ENCODE measurements around the gene OR5AC2.

GRCh38 chr3:98041350-98041749 is 45.6 kb upstream of the OR5AC2 start:
- TF ChIP-seq ZNF274 (IDR thresholded peaks at IDR 0.05; ENCODE audit: low read depth, low read length), result no peak
- no peak for TF ChIP-seq YY1 (IDR thresholded peaks at IDR 0.05; ENCODE audit: insufficient read depth, insufficient read length)
- no peak for TF ChIP-seq SUZ12 (IDR thresholded peaks at IDR 0.05; ENCODE audit: extremely low read depth, insufficient read depth, insufficient read length)
